HG03442 (cell line): ENCODE measurements around the gene HOXB4.

ENCODE experiments used
- ATAC-seq: cut with Tn5 transposase; IDR thresholded peaks from one replicate; pipeline ENCODE4 v1.9.1; 2021; ENCODE audit warnings: mild to moderate bottlenecking, moderate library complexity; ENCODE audit not compliant: unreplicated experiment

Gene HOXB4

GRCh38 chr17:48561884-48562810 lies 16.0 kb downstream of the HOXB4 start:
- ATAC-seq: no peak

- no peak for ATAC-seq
Observed at GRCh38 chr17:48559840-48560817, 18.0 kb downstream of the HOXB4 start.

GRCh38 chr17:48559122-48559839 lies 18.9 kb downstream of the HOXB4 start:
- no peak for ATAC-seq

DNA sequence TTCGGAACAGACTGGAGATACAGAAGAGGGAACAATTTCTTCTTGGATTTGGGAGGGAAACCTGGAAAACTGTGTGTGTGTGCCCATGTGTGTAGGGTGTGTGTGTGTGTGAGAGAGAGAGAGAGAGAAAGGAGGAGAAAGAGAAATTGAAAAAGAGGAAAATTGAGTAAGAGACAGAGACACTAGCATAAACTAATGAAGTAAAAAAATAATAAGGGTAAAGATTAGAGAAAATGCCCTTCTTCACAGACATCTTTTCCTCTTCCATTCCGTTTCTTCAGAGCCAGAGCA lies 19.4 kb downstream of the HOXB4 start:
- no peak for ATAC-seq

- no peak for ATAC-seq
Observed at GRCh38 chr17:48558057-48558830, 19.9 kb downstream of the HOXB4 start.

DNA sequence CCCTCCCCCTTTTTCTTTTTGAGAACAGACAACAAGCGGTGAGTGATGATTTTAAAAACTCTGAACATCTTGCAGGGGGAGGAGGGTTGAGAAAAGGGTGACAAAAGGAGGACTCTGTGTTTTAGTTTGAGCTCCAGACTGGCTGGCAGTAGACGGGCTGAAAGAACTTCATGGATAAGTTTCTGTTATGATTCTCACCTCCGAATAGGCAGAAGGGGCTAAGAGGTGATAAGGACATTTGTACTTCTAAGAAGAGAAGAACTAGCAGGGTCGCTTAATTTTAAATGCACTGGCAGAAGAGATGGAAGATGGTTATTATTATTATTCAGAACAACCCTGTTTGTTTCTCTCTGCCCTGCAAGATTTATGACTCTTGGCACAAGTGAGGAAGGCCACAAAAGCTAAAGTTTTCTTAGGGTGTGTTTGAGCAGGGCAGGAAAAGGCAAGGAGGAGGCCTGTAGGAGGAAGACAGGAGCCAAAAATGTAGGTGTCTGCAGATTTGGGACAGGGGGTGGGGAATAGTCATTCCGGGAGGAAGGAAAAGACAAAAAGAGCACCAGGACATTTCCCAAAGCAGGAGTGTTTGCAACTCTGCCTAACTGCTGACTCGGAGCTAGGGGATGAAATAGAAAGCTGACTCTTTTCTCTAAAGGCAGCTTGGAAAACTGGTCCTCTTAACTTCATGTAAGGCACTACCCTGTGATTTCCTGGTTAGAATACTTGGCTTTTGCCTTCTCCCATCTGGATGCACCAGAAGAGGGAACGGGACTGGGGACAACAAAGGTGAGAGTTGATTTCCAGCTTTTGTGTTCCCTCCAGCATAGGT lies 21.4 kb downstream of the HOXB4 start:
- no peak for ATAC-seq

DNA sequence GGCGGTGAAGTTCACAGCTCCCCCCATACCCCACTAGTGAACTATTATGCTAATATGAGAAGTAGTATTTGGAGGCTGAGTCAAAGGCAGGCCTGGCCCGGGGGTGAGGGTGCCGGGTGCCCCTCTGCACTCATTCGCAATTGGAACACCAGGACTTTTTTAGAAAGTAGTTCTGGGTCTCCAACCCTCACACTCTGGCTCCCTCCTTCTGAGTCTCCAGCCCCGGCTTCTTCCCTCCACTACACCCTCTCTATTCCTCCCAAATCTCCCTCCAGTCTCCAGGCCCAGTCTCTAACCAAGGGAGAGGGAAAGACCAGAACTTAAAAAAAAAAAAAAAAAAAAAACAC lies 21.9 kb downstream of the HOXB4 start:
- no peak for ATAC-seq

- no peak for ATAC-seq
Observed at GRCh38 chr17:48555258-48556228, 22.6 kb downstream of the HOXB4 start.

GRCh38 chr17:48554412-48555257 lies 23.5 kb downstream of the HOXB4 start:
- ATAC-seq: no peak

DNA sequence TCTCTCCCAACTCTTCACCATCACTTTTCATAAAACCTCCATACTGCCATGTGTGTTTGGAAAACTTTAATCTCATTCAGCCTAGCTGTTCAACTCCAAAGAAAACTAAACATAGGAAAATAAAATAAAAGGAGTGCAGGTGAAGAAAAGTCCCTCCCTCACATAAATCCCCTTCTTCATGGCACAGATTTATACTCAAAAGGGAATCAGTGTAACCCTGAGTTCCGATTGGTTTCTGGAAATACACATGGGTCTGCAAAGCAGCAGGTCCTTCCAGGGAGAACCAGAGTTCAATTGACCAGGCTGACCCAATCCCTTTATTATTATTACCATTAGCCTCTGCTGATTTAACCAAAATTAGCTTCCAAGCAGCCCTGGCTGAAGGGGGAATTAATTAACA lies 24.3 kb downstream of the HOXB4 start:
- ATAC-seq: no peak

GRCh38 chr17:48553190-48553547 lies 25.0 kb downstream of the HOXB4 start:
- ATAC-seq: no peak

DNA sequence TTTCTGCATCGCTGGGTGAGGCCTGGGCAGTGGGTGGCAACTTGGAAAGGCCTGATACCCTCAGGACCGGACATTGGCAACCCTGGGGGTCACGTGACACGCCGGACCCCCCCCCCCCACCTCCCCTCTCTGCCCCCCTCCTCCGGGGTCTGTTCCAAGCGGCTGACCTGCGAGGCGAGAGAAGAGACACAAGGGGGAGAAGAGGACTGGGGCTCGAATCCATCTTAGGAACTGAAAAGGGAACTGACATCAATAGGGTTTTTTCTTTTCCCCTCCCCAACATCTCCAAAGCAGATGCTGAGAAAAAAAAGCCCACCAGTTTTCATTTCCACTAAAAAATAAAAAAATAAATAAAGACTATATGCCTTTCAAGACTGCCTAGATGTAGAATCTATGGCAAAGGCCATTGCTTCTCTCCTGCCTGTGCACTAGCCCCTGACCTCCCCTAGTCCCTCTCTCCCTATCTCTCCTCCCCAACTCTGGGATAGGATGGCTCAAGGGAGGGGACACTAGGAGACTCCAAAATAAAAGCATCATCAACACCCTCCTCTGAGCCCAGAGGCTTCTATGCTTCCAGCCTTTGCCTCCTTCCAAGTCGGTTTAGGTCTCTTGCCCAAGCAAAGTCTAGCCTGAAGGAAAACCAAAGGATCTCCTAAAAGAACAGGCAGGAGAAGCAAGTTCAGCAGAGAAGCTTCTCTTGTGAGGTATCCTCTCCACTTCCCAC lies 25.5 kb downstream of the HOXB4 start:
- ATAC-seq: no peak

DNA sequence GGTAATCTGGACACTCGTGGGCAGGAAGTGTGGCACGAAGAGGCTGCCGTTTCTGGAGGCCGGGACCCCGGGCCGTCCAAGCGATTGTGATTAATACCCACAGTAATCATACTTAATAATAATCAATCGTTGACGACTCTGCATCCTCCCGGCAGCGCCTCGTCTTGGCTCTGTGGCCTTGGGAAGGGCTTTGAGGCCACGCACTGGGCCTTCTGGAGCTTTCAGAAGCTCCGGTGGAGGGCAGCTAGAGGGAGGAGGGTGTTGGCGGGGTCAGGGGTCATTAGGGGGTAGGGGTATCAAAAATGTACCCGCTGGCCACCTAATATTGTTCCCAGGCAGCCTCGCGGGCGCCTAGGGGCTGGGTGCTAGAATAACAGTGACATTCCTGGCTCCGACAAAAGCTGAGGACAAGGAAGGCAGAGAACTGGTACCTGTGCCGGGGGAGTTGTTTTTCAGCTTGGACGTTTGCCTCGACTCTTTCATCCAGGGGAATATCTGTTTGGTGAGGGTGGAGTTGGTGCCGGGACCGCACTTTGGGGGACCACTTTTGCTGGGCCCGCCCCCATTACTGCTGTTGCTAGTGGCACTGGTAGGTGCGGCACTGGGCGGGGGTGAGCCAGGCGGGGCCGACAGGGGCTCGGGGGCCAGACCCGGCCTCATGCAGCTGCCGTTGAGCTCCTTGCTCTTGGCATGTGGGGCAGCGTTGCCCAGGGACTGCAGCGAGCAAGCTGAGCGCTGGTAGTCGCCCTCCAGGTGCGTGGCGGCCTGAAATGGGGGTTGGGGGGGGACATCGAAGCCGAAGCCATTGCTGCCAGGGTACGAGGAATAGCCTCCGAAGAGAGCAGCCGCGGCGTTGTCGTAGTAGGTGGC lies 26.3 kb downstream of the HOXB4 start:
- ATAC-seq: no peak

GRCh38 chr17:48551214-48551555 lies 27.0 kb downstream of the HOXB4 start:
- no peak for ATAC-seq

DNA sequence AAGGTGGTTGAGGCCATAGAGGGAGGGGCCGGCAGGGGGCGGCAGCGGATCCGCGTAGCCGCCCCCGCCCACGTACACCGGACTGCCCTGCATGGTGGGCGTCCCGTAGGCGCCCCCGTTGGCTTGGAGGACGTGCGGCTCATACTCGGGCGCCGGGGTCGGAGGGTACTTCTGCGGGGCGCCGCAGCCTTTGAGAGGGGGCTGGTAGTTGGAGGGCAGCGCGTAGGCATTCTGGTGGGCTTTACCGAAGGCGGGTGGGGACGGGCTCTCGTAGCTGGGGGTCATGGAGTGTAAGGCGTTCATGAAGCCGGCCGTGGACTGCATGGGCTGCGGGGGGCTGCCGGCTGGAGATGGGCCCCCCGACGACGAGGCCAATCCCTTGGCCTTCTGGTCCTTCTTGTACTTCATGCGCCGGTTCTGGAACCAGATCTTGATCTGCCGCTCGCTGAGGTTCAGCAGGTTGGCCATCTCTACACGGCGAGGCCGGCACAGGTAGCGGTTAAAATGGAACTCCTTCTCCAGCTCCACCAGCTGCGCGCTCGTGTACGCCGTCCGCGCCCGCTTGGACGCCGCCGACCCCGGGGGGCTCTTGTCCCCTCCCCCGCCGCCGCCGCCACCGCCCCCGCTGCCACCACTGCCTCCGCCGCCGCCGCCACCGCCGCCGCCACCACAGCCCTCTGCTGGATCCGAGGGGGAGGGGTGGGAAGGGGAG lies 27.5 kb downstream of the HOXB4 start:
- ATAC-seq: no peak
